GM23338 (cell line): ENCODE results near the gene PICALM. TPM values are rescaled to one million over a fixed set of nuclear protein-coding genes. Genes with fewer than 3 reads are reported as not detected.

ENCODE experiments used
- ATAC-seq: fragments of 200-7000 bp; cut with Tn5 transposase; 3 replicates; pipeline ENCODE4 v1.9.1; 2020
- DNase-seq: peaks from one replicate; pipeline ENCODE4 v3.0.0-alpha.2; 2015; ENCODE audit warnings: low spot score
- H2AFZ ChIP-seq: fragments of 200-600 bp; sonication (generic); 2 replicates; pipeline ENCODE4 v1.8.0; 2016; ENCODE audit warnings: antibody characterized with exemption, mild to moderate bottlenecking, moderate library complexity
- H3F3A ChIP-seq: fragments of 200-600 bp; sonication (generic); replicated peaks from 2 replicates; pipeline ENCODE4 v1.8.0; 2017; ENCODE audit warnings: antibody characterized with exemption, mixed run types, low read depth
- H3K27ac ChIP-seq: fragments of 200-600 bp; sonication (generic); 2 replicates; pipeline ENCODE4 v1.6.1; 2016; ENCODE audit warnings: low read depth
- H3K27me3 ChIP-seq: fragments of 200-600 bp; sonication (generic); 2 replicates; pipeline ENCODE4 v1.8.0; 2016; ENCODE audit warnings: mild to moderate bottlenecking, mixed run types, moderate library complexity; ENCODE audit not compliant: insufficient read depth
- H3K36me3 ChIP-seq: fragments of 200-600 bp; sonication (generic); 2 replicates; pipeline ENCODE4 v1.8.0; 2016; ENCODE audit warnings: mild to moderate bottlenecking; ENCODE audit not compliant: insufficient read depth
- H3K4me1 ChIP-seq: fragments of 200-600 bp; sonication (generic); 2 replicates; pipeline ENCODE4 v1.8.0; 2016; ENCODE audit warnings: mild to moderate bottlenecking, moderate library complexity; ENCODE audit not compliant: insufficient read depth
- H3K4me2 ChIP-seq: fragments of 200-600 bp; sonication (generic); 2 replicates; pipeline ENCODE4 v1.7.1; 2017; ENCODE audit warnings: mixed run types
- H3K4me3 ChIP-seq: fragments of 200-600 bp; sonication (generic); 2 replicates; pipeline ENCODE4 v1.6.1; 2016; ENCODE audit warnings: mixed run types
- H3K79me2 ChIP-seq: fragments of 200-600 bp; sonication (generic); replicated peaks from 2 replicates; pipeline ENCODE4 v1.8.0; 2017; ENCODE audit warnings: mild to moderate bottlenecking; ENCODE audit not compliant: insufficient read depth
- H3K9me2 ChIP-seq: fragments of 200-600 bp; sonication (generic); 2 replicates; pipeline ENCODE4 v1.8.0; 2017; ENCODE audit not compliant: insufficient read depth
- H4K20me1 ChIP-seq: fragments of 200-600 bp; sonication (generic); replicated peaks from 2 replicates; pipeline ENCODE4 v1.8.0; 2017; ENCODE audit warnings: mild to moderate bottlenecking; ENCODE audit not compliant: insufficient read depth
- H3K27ac Mint-ChIP-seq: 2 replicates; pipeline ENCODE4 v1.8.0; 2020; ENCODE audit warnings: inconsistent platforms, mild to moderate bottlenecking, moderate library complexity, mixed read lengths
- H3K27me3 Mint-ChIP-seq: 3 replicates; pipeline ENCODE4 v1.8.0; 2022; ENCODE audit warnings: low read depth, mild to moderate bottlenecking, moderate library complexity, mixed read lengths, inconsistent platforms; ENCODE audit not compliant: insufficient read depth, poor library complexity
- H3K36me3 Mint-ChIP-seq: 3 replicates; pipeline ENCODE4 v1.8.0; 2021; ENCODE audit warnings: low read depth, mild to moderate bottlenecking, inconsistent platforms, moderate library complexity, mixed read lengths
- H3K4me1 Mint-ChIP-seq: 3 replicates; pipeline ENCODE4 v1.8.0; 2020; ENCODE audit warnings: mild to moderate bottlenecking, inconsistent platforms, mixed read lengths
- H3K4me3 Mint-ChIP-seq: 3 replicates; pipeline ENCODE4 v1.8.0; 2021; ENCODE audit warnings: moderate library complexity, mild to moderate bottlenecking, inconsistent platforms, mixed read lengths
- H3K9me3 Mint-ChIP-seq: 3 replicates; pipeline ENCODE4 v1.8.0; 2020; ENCODE audit warnings: moderate library complexity, mild to moderate bottlenecking, inconsistent platforms, mixed read lengths
- CREB1 ChIP-seq: fragments of 250-450 bp; sonication (Bioruptor Pico); IDR thresholded peaks from 2 replicates; pipeline ENCODE4 v1.5.0; 2020; ENCODE audit warnings: low read depth, mild to moderate bottlenecking, moderate library complexity
- EZH2 ChIP-seq: fragments of 200-600 bp; sonication (generic); IDR thresholded peaks from one replicate; pipeline ENCODE4 v1.8.0; 2017; ENCODE audit warnings: antibody characterized with exemption, mild to moderate bottlenecking, low read depth; ENCODE audit not compliant: unreplicated experiment
- EZH2phosphoT487 ChIP-seq: fragments of 200-600 bp; sonication (generic); IDR thresholded peaks from one replicate; pipeline ENCODE4 v1.8.1; 2018; ENCODE audit warnings: antibody characterized with exemption; ENCODE audit not compliant: unreplicated experiment
- POLR2AphosphoS5 ChIP-seq: IDR thresholded peaks from 2 replicates; pipeline ENCODE4 v1.6.1; 2016; ENCODE audit warnings: antibody characterized with exemption, low read depth
- ZNF331 ChIP-seq: fragments of 250-450 bp; sonication (Bioruptor Pico); IDR thresholded peaks from 2 replicates; pipeline ENCODE4 v1.5.0; 2020; ENCODE audit warnings: low read depth, mild to moderate bottlenecking, moderate library complexity
- polyA plus RNA-seq: library from polyadenylated mRNA; unstranded; fragments of >200 nt; fragmentation: Nextera tagmentation; extraction: Ambion mirVana; gene quantifications from 2 replicates; pipeline ENCODE4 v1.2.1, GENCODE V29; 2016
- total RNA-seq: library from RNA; depleted of rRNA; stranded (reverse); fragments of >200 nt; shearing (Covaris generic); gene quantifications from 2 replicates; pipeline ENCODE4 v1.2.3, GENCODE V29; 2014
- TF ChIP-seq, protein P1 (sequence below): IDR thresholded peaks from one replicate; pipeline ENCODE4 v1.6.1; 2018; ENCODE audit warnings: antibody characterized with exemption; ENCODE audit not compliant: unreplicated experiment
- TF ChIP-seq, protein P2 (sequence below), 2 experiments: fragments of 200-600 bp in 1 of 2; sonication (generic) in 1 of 2; conservative IDR thresholded peaks; 2 replicates each; pipeline versions ENCODE4 v1.5.1 to v1.6.1; 2016 to 2017; ENCODE audit warnings: antibody characterized with exemption in 2 of 2, low read depth in 2 of 2, mild to moderate bottlenecking in 2 of 2, moderate library complexity in 1 of 2
- TF ChIP-seq, protein P3 (sequence below): IDR thresholded peaks from 2 replicates; pipeline ENCODE4 v1.6.1; 2016; ENCODE audit warnings: antibody characterized with exemption

Gene PICALM
- total and polyA plus RNA-seq, 2 experiments from 2014 or later = 27.9 to 134 TPM

DNA sequence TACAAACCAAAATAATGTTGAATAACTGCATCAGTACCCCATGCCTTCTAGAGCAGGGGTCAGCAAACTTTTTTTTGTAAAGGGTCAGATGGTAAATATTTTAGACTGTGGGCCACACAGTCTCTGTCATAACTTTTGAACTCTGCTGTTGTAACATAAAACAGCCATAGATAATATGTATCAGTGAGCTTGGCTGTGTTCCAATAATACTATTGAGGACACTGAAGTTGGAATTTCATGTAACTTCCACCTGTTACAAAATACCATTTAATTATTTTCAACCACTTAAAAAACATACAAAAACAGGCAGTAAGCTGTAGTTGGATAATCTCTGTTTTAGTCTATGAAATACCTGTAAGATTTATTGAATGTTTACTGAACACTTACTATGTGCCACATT lies 55.2 kb downstream of the PICALM start (continued):
- TF ChIP-seq, protein P1, sequence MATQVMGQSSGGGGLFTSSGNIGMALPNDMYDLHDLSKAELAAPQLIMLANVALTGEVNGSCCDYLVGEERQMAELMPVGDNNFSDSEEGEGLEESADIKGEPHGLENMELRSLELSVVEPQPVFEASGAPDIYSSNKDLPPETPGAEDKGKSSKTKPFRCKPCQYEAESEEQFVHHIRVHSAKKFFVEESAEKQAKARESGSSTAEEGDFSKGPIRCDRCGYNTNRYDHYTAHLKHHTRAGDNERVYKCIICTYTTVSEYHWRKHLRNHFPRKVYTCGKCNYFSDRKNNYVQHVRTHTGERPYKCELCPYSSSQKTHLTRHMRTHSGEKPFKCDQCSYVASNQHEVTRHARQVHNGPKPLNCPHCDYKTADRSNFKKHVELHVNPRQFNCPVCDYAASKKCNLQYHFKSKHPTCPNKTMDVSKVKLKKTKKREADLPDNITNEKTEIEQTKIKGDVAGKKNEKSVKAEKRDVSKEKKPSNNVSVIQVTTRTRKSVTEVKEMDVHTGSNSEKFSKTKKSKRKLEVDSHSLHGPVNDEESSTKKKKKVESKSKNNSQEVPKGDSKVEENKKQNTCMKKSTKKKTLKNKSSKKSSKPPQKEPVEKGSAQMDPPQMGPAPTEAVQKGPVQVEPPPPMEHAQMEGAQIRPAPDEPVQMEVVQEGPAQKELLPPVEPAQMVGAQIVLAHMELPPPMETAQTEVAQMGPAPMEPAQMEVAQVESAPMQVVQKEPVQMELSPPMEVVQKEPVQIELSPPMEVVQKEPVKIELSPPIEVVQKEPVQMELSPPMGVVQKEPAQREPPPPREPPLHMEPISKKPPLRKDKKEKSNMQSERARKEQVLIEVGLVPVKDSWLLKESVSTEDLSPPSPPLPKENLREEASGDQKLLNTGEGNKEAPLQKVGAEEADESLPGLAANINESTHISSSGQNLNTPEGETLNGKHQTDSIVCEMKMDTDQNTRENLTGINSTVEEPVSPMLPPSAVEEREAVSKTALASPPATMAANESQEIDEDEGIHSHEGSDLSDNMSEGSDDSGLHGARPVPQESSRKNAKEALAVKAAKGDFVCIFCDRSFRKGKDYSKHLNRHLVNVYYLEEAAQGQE = no peak
- TF ChIP-seq ZNF331 (no peak), EZH2 (no peak)

DNA sequence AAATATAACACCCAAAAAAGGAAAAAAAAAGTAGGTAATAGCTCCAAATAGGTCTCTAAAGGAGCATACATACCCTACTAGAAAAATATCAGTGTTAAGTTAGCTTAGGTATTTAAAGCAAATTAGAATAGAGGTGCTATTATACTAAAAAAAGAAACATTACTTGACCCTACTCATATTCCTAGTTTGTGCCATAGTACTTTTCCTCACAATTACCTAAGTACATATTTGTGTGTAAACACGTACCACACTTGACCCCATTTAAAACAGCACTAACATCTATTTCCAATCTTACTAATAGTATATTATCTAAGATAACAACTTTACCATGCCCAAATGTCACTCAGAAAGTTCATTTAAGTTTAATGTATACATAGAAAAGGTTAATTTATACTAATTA lies 57.7 kb downstream of the PICALM start:
- Histone ChIP-seq H3K4me2 (no peak overlapping the region), H3K4me3 (no peak overlapping the region), H3K27me3 (no peaks in the 10 kb centered on the region), H3K79me2 (no peaks in the 10 kb centered on the region), H3K36me3 (peaks cover 6% of the 10 kb centered on the region; the same call in 1 of the 2 replicates), H3K27ac (no peak overlapping the region), H4K20me1 (no peaks in the 10 kb centered on the region), H3F3A (no peaks in the 10 kb centered on the region), H3K4me1 (no peaks in the 10 kb centered on the region), H3K9me2 (no peaks in the 10 kb centered on the region), H2AFZ (no peak overlapping the region)
- Mint-ChIP-seq H3K9me3 (no peaks in the 10 kb centered on the region), H3K27me3 (no peaks in the 10 kb centered on the region), H3K4me3 (no peak overlapping the region), H3K36me3 (peaks cover 31% of the 10 kb centered on the region; the same call in 2 of the 3 replicates), H3K27ac (no peak overlapping the region), H3K4me1 (no peaks in the 10 kb centered on the region)
- ATAC-seq = no peak
- DNase-seq = no peak
- TF ChIP-seq POLR2AphosphoS5 = no peak
- TF ChIP-seq, protein P2, sequence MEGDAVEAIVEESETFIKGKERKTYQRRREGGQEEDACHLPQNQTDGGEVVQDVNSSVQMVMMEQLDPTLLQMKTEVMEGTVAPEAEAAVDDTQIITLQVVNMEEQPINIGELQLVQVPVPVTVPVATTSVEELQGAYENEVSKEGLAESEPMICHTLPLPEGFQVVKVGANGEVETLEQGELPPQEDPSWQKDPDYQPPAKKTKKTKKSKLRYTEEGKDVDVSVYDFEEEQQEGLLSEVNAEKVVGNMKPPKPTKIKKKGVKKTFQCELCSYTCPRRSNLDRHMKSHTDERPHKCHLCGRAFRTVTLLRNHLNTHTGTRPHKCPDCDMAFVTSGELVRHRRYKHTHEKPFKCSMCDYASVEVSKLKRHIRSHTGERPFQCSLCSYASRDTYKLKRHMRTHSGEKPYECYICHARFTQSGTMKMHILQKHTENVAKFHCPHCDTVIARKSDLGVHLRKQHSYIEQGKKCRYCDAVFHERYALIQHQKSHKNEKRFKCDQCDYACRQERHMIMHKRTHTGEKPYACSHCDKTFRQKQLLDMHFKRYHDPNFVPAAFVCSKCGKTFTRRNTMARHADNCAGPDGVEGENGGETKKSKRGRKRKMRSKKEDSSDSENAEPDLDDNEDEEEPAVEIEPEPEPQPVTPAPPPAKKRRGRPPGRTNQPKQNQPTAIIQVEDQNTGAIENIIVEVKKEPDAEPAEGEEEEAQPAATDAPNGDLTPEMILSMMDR (conservative IDR thresholded peaks at IDR 0.05; ENCODE audit: low read depth in 2 of 2) = no peak
- no peak for TF ChIP-seq EZH2phosphoT487
- TF ChIP-seq EZH2 = no peak
- TF ChIP-seq CREB1 (CRISPR knock-in tag) = no peak
- TF ChIP-seq, protein P3, sequence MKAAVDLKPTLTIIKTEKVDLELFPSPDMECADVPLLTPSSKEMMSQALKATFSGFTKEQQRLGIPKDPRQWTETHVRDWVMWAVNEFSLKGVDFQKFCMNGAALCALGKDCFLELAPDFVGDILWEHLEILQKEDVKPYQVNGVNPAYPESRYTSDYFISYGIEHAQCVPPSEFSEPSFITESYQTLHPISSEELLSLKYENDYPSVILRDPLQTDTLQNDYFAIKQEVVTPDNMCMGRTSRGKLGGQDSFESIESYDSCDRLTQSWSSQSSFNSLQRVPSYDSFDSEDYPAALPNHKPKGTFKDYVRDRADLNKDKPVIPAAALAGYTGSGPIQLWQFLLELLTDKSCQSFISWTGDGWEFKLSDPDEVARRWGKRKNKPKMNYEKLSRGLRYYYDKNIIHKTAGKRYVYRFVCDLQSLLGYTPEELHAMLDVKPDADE = no peak
